Keratinocyte (primary cell): Measurements from ENCODE around the gene JAK3.

Source experiments
- EZH2 ChIP-seq: IDR thresholded peaks from one replicate; pipeline ENCODE4 v1.6.1; 2012; ENCODE audit warnings: inconsistent platforms, mild to moderate bottlenecking, low read length, moderate library complexity
- TF ChIP-seq, protein P1 (sequence below), 3 experiments: IDR thresholded peaks in 1 of 3; conservative IDR thresholded peaks in 1 of 3; optimal IDR thresholded peaks in 1 of 3; 2 replicates in 2 of 3; 3 replicates in 1 of 3; pipeline versions ENCODE3 to v1.5.1; 2011; ENCODE audit warnings: low read length in 3 of 3, mild to moderate bottlenecking in 3 of 3, moderate library complexity in 2 of 3, control low read depth in 1 of 3, inconsistent platforms in 1 of 3; ENCODE audit not compliant: insufficient read depth in 2 of 3; ENCODE audit errors: extremely low read depth in 1 of 3

DNA sequence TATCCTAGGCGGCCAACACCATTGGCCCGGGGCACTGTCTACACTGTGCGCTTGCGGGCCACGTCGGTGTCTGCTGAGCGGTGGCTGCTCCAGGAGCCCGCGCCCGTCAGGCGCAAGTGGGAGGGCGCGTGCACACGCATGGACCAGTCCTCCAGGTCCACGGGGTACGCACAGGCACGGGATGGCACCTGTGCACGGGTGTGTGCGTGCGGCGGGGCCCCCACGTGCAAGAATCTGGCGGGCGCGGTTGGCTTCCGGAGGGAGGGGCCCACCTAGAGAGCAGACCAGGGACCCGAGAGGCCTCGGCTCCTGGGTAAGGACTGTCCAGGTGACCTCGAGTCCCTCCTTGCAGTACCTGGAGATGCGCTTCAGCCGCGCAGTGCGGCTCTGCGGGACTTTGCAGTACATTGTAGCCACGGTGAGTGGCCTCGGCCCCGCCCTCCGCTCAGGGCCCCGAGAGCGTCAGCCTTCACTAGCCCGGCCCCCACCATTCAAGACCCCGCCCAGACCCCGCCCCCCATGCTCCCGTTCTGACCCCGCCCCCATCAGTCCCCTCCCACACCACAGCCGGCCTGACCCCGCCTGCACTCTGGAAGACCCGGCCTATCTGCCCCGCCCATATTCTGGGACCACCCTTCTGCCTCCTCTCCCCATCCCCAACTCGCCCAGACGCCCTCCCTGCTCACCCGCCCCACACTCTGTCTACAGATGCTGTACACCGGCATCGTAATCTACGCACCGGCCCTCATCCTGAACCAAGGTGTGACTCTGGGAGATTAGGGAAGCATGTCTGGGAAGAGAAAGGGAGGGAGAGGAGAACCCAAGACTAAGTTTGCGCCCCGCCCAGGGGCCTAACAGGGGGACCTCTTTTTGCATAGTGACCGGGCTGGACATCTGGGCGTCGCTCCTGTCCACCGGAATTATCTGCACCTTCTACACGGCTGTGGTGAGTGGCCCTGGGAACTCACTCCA lies 26.3 kb upstream of the JAK3 start:
- TF ChIP-seq, protein P1, sequence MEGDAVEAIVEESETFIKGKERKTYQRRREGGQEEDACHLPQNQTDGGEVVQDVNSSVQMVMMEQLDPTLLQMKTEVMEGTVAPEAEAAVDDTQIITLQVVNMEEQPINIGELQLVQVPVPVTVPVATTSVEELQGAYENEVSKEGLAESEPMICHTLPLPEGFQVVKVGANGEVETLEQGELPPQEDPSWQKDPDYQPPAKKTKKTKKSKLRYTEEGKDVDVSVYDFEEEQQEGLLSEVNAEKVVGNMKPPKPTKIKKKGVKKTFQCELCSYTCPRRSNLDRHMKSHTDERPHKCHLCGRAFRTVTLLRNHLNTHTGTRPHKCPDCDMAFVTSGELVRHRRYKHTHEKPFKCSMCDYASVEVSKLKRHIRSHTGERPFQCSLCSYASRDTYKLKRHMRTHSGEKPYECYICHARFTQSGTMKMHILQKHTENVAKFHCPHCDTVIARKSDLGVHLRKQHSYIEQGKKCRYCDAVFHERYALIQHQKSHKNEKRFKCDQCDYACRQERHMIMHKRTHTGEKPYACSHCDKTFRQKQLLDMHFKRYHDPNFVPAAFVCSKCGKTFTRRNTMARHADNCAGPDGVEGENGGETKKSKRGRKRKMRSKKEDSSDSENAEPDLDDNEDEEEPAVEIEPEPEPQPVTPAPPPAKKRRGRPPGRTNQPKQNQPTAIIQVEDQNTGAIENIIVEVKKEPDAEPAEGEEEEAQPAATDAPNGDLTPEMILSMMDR (optimal IDR thresholded peaks at IDR 0.05 in 1 of 3, IDR thresholded peaks at IDR 0.05 in 1 of 3, conservative IDR thresholded peaks at IDR 0.05 in 1 of 3; ENCODE audit: extremely low read depth in 1 of 3, insufficient read depth in 2 of 3, low read length in 3 of 3): no peak
- TF ChIP-seq EZH2: peak; percentile 18
